GM21381 (cell line): Measurements from ENCODE around the gene INPP5A.
"Not testable (repeated sequence)": the region's sequence is repeated elsewhere in the genome, so short reads cannot be mapped to it uniquely, and the experiment has no call there.

ENCODE experiments used
- ATAC-seq: cut with Tn5 transposase; IDR thresholded peaks from one replicate; pipeline ENCODE4 v1.9.1; 2021; ENCODE audit warnings: mild to moderate bottlenecking, moderate library complexity; ENCODE audit not compliant: unreplicated experiment

INPP5A gene

GRCh38 chr10:132825783-132826523 is 288.4 kb downstream of the INPP5A start:
- ATAC-seq, result not testable (repeated sequence)

GRCh38 chr10:132826524-132827422 is 289.2 kb downstream of the INPP5A start:
- ATAC-seq, result no peak

- no peak for ATAC-seq
These were observed 289.8 kb downstream of the INPP5A start for GRCh38 chr10:132827423-132827789.

DNA sequence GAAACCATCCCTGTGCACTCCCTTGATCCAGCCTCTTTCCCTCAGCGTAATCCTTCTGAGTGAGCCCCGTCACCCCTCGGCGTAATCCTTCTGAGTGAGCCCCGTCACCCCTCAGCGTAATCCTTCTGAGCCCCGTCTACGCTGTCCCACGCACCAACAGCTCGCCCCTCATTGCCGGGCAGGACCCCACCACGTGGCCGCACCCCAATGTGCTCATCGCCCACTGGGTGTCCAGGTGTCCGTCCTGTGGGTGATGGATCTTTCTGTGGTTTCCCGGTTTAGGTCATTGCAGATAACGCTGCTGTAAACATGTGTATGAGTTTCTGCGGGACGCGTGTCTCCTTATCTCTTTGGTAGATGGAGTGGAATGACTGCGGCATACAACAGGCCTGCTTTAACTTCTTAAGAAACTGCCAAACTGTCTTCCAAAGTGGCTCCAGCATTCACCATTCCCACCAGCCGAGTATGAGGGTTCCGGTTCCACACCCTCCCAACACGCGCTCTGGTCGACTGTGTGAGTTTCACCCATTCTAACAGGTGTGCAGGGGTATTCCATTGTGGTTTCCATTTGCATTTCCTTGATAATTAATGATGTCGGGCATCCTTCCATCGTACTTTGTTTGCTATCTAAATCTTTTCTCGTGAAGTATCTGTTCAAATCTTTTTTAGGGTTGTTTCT is 290.4 kb downstream of the INPP5A start:
- ATAC-seq, result no peak

- no peak for ATAC-seq
These were observed 291.1 kb downstream of the INPP5A start for GRCh38 chr10:132828681-132829080.

DNA sequence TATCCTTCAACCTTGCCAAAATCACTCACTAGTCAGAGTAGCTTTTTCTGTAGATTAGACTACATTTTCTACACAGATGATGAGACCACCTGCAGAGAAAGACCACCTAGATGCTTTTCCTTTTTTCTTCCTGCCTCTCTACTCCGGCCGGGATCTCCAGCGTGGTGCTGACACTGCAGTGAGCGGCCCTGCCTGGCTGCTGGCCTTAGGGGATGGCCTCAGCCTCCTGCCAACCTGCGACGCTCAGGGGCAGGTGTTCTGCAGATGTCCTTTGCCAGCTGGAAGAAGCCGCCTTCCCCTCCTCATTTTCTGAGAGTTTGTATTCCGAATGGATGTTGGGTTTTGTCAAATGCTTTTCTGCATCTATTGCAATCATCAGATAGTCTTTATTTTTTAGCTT is 291.8 kb downstream of the INPP5A start:
- no peak for ATAC-seq

DNA sequence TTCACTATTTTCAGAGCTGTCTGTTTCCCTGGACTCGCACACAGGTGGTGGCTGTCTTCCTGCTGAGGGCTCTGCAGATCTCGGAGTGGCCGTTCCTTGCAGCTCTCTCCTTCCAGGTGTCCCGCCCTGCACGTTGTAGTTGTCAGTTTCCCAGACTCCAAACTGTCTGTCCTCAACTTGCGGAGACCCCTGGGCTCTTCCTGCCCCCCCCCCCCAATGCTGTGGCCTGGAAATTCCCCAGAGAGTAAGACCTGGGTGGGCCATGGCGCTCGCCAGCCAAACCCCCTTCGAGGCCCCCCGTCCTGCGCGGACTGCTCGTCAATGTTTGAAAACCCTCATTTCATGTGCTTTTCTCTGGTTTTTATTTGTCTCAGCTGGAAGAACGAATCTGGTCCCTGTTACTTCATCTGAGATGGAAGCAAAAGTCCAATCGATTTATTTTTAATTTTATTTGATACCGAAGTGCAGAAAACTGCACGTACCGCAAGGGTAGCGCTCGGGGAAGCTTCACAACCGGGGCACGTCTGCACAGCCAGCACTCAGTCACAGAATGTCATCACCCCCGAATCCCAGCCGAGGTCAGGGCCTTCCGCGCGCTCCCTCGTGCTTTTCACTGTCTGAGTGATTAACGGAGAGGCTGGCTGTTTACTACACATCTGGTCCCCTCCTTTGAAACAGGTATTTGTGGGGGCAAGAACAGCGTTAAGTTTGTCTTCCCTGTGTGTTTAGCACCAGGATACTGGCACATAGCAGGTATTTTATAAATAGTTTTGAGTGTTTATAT is 294.8 kb downstream of the INPP5A start:
- ATAC-seq, result no peak
